NCI-H748 (cell line): ENCODE results near the gene SUFU.
"Not testable (repeated sequence)": the region's sequence is repeated elsewhere in the genome, so short reads cannot be mapped to it uniquely, and the experiment has no call there.

Experiments
- DNase-seq: peaks from one replicate; lab custom pipeline; 2025; ENCODE audit not compliant: unreplicated experiment; lab: John Stamatoyannopoulos, UW

The SUFU gene

GRCh38 chr10:102503264-102504178 is at the start of gene SUFU:
Gene SUFU, plus strand, starts transcription at chr10:102503972. Its CDS starts 181 bp downstream, at chr10:102504153.
- DNase-seq: peak; percentile 97

GRCh38 chr10:102454662-102455487 is 48.9 kb upstream of the SUFU start:
- DNase-seq: not testable (repeated sequence)

- DNase-seq: no peak
Measured at GRCh38 chr10:102455893-102456471, 47.8 kb upstream of the SUFU start.

- no peak for DNase-seq
Measured at GRCh38 chr10:102457591-102458150, 46.1 kb upstream of the SUFU start.

GRCh38 chr10:102458656-102459055 is 45.1 kb upstream of the SUFU start:
- no peak for DNase-seq

- DNase-seq: no peak
Measured at GRCh38 chr10:102460836-102461186, 43.0 kb upstream of the SUFU start.

GRCh38 chr10:102461187-102462054 is 42.4 kb upstream of the SUFU start:
- peak; percentile 94 for DNase-seq

GRCh38 chr10:102462512-102463054 is 41.2 kb upstream of the SUFU start:
- DNase-seq: no peak

GRCh38 chr10:102463983-102464382 is 39.8 kb upstream of the SUFU start:
- DNase-seq: no peak

GRCh38 chr10:102465466-102465865 is 38.3 kb upstream of the SUFU start:
- DNase-seq: no peak

GRCh38 chr10:102467318-102467717 is 36.5 kb upstream of the SUFU start:
- no peak for DNase-seq

- DNase-seq: no peak
Measured at GRCh38 chr10:102467971-102468438, 35.8 kb upstream of the SUFU start.

- no peak for DNase-seq
Measured at GRCh38 chr10:102468683-102469082, 35.1 kb upstream of the SUFU start.

GRCh38 chr10:102470579-102471546 is 32.9 kb upstream of the SUFU start:
- no peak for DNase-seq

GRCh38 chr10:102473445-102474331 is 30.1 kb upstream of the SUFU start:
- no peak for DNase-seq

- DNase-seq: no peak
Measured at GRCh38 chr10:102475451-102476040, 28.2 kb upstream of the SUFU start.

- no peak for DNase-seq
Measured at GRCh38 chr10:102476466-102477141, 27.2 kb upstream of the SUFU start.
